Activated CD8-positive, alpha-beta memory T cell treated with anti-CD3 and anti-CD28 coated beads for 24 hours (primary cell): ENCODE measurements around the gene SRPRA.
"Not testable (repeated sequence)": the region's sequence is repeated elsewhere in the genome, so short reads cannot be mapped to it uniquely, and the experiment has no call there.

Experiments
- DNase-seq: peaks from one replicate; pipeline ENCODE4 v3.0.0-alpha.2; 2020

SRPRA gene

DNA sequence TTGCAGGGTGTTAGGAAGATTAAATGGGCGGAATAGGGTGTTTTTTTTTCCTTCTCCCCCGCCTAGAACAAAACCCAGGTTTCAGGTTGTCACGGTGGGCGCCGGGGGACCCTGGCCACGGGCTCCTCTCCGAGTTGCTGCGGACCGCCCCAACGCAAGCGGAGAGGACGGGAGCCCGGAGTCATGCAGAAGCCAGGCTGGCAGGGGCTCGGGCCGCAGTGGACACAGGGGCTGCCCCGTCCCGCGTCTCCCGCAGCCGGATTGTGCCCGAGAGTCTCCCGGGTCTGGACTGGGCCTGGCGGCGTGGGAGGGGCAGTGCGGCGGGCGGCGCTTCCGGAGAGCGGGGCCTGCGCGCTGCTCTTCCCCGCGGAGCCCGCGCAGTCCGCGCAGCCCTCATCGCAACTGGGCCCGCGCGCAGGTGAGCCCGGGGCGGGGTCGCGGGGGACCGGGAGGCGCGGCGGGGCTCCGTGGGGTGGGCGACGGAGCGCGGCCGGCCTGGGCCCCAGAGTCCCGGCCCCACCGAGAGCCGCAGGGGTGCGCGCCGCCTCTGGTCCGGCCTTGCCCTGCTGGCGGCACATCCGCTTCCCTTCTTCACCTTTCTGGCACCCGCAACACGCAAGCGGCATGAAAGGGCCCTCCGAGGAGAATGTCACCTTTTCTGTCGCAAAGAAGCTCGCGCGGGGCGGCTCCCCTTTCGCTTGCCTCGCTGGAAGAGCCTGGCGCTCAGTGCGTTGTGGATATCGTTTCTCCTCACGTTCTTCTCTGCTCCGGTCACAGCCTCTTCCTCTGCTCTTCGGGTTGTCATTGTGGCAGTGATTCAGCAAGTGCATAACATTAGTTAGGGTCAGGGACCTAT lies 14.3 kb upstream of the SRPRA start, which contains the start of gene TIRAP:
TIRAP (plus strand) TSS at position 358 of the 856 bp plus-strand sequence. CDS start 7,802 bp downstream, outside the sequence.
- peak; percentile 86 for DNase-seq

DNA sequence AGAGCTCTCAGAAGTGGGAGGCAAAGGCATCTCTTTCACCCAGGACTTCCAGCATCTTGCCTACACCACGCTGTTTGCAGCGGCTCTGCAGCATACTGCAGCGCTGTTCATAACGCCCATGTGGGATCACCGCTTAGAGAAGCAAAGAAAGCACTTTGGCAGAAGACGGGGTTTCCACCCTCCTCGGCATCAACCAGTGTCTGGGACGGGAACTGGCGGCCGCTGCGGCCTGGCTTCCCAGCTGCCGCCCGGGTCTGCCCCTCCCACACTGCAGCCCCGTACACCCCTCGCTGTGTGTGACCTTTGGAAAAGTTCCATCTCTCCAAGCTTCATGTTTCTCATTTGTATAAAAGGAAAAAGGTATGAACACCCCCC lies 13.7 kb upstream of the SRPRA start:
- peak; percentile 76 for DNase-seq

DNA sequence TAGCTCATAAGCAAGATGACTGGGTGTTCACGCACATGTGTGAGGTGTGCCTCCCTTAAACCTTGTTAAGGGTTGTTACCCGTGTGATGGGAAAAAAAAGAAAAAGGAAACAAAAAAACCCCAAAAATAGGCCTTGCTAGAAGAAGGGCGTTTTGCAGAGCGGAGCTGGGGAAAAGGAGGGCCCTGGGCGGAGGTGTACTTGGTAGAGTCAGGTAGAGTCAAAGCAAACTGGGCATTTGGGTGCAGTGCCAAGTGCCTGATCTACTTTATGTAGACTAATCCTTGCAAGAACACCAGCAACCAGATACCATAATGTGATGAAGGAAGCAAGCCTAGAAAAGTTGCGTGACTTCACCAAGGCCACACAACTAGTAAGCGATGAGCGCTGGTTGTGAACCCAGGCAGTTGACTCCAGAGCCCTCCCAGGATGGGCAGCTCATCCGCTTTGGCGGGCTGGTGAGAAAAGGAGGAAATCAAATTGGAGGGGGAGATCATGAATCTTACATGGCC lies 13.0 kb upstream of the SRPRA start:
- no peak for DNase-seq

DNA sequence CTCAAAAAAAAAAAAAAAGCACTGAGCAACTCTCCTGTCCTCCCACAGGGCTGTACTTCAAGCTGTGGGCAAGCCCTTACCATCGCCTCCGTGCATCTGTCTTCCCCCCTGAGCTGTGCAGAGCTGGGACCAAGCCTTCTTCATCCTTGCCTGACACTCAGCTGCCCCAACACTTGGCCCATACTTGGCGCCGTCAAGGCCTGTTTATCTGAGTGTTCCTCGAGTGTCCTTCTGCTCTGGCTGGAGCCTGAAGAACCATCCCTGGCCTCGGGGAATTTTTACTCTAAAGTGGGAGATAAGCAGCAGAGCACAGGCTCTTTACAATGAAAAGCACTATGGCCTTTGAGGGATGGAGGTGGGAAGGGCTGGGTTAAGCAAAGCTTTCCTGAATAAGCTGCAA lies 12.6 kb upstream of the SRPRA start:
- no peak for DNase-seq

GRCh38 chr11:126280595-126280994 lies 11.9 kb upstream of the SRPRA start:
- no peak for DNase-seq

DNA sequence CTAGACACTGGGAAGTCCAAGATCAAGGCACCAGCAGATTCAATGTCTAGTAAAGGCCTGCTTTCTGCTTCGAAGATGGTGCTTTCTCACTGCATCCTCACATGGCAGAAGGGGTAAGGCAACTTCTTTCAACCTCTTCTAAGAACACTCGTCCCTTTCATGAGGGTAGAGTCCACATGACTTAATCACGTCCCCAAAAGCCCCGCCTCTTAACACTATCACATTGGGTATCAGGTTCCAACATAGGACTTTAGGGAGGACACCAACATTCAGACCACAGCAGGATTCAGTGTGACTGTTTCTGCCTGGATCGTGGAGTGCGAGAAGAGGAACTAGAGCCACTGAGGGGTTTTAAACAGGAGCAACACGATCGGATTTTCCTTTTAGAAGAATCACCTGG lies 10.5 kb upstream of the SRPRA start:
- no peak for DNase-seq

DNA sequence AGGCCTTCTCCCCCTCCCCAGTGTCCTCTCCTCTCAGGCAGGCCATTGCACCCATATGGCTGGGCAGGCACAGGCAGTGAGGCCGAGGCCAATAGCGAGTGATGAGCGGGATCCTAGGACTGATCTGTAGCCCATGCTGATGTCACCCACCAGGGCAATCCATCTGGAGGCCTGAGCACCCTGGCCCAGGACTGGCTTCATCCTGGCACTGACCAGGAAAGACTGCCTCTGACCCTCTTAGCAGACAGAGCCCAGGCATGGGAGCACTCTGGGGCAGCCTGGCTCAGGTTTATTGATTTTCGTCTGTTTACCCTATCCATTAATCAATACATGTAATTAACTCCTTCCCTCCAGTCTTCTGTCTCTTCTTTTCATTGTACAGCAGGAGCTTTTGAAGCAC lies 9.1 kb upstream of the SRPRA start:
- DNase-seq: no peak

DNA sequence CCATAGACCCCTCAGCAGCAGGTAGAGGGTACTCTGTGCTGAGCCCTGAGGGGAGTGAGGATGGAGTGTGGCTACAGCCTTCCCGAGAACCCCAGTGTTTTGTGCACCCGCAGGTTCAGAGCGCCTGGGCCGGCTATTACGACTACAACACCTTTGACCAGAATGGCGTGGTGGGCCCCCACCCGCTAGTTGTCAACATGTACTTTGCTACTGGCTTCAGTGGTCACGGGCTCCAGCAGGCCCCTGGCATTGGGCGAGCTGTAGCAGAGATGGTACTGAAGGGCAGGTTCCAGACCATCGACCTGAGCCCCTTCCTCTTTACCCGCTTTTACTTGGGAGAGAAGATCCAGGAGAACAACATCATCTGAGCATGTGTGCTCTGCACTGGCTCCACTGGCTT lies 8.6 kb upstream of the SRPRA start:
- DNase-seq: no peak

GRCh38 chr11:126268361-126268707 lies 361 bp downstream of the SRPRA start:
- no peak for DNase-seq

DNA sequence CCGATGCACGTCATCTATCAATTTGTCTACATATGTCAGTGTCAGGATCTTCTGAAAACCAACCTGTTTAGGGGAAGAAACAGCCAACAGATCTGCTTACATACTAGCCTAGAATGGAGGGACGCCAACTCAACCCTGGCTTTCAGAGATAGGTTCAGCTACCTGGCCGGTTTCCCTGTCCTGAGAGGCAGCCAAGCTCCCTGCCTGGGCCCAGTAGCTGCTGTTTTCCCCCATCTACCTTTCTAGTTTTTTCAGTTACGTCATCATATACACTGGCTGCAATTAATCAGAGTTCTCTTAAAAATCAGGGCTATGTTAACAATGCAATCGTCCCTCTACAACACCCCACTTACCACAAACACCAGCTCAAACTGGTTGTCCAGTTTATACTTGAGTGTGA lies 1.0 kb downstream of the SRPRA start:
- DNase-seq: no peak

DNA sequence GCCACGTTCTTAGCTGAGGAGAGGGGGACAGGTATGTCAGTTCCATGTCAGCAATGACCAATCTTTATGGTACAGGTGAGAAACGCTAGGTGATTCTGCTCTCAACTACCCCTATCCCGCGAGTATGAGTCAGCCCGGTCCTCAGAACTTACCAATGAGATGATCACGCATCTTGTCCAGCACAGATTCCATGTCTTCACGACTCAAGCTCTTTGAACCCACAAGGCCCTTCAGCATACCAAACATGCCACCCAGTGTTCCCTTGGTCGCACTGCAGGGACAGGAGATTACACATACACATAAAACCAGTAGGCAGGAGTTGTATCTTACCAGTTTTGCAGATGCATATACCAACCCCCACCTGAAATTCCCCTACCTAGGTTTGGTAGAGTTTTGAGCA lies 2.9 kb downstream of the SRPRA start:
- no peak for DNase-seq

DNA sequence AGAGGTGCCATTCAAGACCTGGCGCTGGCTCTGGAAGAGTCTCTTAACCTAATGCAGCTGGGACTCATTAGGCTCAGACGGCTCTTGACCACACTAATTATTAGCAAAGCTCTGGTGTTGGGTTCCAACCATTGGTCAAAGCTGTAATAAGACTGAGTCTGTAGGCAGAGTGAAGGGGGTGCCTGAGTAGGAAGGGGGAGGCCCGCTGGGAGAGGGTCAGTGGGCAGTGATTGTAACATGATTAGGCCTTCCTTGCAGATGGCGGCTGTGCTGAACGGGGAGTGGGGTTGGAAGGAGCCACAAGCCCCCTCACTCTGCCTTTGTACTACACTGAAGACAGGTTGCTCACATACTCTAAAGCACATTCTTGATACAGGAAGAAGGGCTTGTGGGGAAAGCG lies 5.2 kb downstream of the SRPRA start:
- DNase-seq: no peak

GRCh38 chr11:126262216-126262615 lies 6.5 kb downstream of the SRPRA start:
- no peak for DNase-seq

DNA sequence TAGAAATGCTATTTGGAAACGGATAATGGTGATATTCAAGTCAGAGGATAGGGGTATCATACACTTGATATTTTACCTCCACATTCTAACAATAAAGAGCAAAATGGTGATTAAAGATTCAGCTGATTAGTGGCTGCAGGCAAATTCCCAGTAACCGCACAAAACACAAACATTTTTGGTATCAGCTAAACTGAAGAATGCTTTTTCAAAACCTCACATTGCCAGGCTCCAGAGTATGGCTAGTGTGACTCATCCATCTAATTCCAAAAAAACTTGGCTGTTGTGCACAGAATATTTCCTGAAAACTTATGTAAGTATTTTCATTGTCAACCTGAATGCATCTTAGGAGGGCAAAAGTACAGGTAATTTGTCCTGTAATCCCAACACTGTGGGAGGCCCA lies 10.9 kb downstream of the SRPRA start:
- no peak for DNase-seq

DNA sequence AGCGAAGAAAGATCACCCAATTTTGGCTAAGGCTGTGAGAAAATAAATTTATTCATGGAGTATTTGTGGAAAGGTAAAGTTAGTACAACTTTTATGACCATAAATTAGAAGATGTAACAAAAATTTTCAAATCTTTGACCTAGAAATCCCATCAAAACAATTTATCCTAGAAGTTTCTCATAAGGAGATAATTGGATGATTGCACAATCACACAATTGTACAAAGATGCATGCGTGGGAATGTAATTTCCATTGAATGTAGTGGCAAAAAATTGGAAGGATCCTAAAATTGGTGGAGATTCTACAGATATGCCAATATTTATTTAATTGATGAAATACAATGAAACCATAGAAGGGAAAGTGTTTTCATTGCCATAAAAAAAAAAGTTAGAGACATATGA lies 11.6 kb downstream of the SRPRA start:
- DNase-seq: no peak

GRCh38 chr11:126256216-126256615 lies 12.5 kb downstream of the SRPRA start:
- no peak for DNase-seq

GRCh38 chr11:126255507-126255906 lies 13.2 kb downstream of the SRPRA start:
- DNase-seq: not testable (repeated sequence)

GRCh38 chr11:126254819-126255218 lies 13.9 kb downstream of the SRPRA start:
- no peak for DNase-seq

GRCh38 chr11:126253265-126253664 lies 15.4 kb downstream of the SRPRA start:
- DNase-seq: no peak

DNA sequence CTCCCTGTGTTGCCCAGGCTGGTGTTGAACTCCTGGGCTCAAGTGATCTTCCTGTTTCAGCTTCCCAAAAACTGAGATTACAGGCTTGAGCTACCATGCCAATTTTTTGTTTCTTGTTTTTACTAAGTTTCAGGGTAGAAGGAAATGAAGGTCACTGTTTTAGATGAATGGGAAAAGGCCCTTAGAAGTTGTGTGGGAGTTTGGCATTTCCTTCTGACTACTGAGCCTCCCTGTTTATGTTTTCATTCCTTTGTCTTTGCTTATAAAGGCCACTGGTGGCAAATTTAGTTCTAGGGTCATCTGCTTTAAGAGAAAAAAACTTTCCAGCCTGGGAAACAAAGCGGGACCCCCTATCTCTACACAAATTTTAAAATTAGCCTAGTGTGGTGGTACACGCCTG lies 22.1 kb downstream of the SRPRA start:
- DNase-seq: no peak

DNA sequence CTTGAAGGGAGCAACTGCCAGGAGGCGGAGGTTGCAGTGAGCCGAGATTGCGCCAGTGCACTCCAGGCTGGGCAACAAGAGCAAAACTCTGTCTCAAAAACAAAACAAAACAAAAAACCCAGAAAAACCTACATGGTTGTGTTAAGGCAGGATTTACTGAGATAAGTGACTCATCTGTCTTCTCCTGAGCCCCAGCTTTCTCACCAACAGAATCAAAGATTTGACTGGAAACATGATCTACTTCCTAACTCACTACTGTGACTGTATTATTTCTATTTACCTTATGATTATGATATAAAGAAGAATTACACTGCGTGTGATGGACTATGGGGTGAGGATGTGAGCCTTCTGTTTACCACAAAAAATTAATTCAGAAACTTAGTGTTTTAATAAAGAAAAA lies 35.3 kb downstream of the SRPRA start:
- no peak for DNase-seq

GRCh38 chr11:126232683-126233082 lies 36.0 kb downstream of the SRPRA start:
- no peak for DNase-seq

DNA sequence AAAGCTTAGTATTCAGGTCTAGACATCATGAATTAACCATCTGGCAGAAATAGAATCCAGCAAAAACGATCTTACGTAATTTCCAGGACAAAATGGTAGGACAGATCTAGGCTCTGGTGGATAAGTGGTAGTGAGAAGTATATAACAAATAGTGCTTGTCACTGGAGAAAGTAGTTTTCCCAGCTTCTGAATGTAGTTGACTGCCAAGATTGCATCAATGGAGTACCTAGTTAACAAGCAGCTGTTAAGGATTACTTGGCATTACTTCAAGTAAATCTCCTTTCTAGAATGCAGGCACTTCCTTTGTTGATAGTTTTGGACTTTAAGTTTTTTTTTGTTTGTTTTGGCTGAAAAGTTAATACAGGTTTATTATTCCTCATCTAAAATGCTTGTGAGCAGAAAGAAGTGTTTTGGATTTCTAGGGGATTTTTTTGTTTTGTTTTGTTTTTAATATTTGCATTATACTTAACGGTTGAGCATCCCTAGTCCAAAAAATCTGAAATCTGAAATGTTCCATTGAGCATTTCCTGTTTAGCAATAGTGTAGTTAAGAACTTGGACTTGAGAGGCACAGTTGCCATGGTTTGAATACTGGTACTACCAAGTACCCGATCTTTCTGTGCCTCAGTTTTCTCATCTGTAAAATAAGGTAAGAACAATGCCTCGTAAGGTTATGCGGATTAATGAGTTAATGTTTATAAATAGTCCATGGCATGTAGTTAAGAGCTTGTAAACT lies 36.8 kb downstream of the SRPRA start:
- no peak for DNase-seq

GRCh38 chr11:126229858-126230540 lies 38.7 kb downstream of the SRPRA start:
- DNase-seq: no peak
